KG1 (cell line): Measurements from ENCODE around the gene GRIN3B.
"Not testable (repeated sequence)": the region's sequence is repeated elsewhere in the genome, so short reads cannot be mapped to it uniquely, and the experiment has no call there.

Experiments used
- DNase-seq: peaks from one replicate; lab custom pipeline; 2025; lab: John Stamatoyannopoulos, UW

Gene GRIN3B, protein sequence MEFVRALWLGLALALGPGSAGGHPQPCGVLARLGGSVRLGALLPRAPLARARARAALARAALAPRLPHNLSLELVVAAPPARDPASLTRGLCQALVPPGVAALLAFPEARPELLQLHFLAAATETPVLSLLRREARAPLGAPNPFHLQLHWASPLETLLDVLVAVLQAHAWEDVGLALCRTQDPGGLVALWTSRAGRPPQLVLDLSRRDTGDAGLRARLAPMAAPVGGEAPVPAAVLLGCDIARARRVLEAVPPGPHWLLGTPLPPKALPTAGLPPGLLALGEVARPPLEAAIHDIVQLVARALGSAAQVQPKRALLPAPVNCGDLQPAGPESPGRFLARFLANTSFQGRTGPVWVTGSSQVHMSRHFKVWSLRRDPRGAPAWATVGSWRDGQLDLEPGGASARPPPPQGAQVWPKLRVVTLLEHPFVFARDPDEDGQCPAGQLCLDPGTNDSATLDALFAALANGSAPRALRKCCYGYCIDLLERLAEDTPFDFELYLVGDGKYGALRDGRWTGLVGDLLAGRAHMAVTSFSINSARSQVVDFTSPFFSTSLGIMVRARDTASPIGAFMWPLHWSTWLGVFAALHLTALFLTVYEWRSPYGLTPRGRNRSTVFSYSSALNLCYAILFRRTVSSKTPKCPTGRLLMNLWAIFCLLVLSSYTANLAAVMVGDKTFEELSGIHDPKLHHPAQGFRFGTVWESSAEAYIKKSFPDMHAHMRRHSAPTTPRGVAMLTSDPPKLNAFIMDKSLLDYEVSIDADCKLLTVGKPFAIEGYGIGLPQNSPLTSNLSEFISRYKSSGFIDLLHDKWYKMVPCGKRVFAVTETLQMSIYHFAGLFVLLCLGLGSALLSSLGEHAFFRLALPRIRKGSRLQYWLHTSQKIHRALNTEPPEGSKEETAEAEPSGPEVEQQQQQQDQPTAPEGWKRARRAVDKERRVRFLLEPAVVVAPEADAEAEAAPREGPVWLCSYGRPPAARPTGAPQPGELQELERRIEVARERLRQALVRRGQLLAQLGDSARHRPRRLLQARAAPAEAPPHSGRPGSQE

DNA sequence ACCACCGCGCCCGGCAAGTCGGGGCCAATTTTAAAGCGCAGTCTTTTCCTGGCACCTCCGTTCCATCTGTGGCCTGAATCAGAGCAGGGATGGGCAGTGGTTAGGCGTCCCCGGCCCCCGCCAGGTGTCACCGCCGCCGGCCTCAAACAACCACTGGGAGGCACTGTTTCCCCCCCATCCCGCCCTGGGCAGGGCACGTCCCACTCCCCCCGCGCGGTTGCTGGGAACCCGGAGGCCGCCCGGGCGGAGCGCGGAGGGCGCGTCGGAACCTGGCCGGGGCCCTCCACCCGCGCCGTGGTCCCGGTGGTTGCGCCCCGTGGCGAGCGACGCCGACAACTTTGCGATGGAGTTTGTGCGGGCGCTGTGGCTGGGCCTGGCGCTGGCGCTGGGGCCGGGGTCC, at the start of gene GRIN3B:
Gene GRIN3B (plus strand): TSS at position 325 of the 400 bp plus-strand sequence. CDS start 19 bp downstream, at position 344.
- peak; percentile 15 for DNase-seq

DNA sequence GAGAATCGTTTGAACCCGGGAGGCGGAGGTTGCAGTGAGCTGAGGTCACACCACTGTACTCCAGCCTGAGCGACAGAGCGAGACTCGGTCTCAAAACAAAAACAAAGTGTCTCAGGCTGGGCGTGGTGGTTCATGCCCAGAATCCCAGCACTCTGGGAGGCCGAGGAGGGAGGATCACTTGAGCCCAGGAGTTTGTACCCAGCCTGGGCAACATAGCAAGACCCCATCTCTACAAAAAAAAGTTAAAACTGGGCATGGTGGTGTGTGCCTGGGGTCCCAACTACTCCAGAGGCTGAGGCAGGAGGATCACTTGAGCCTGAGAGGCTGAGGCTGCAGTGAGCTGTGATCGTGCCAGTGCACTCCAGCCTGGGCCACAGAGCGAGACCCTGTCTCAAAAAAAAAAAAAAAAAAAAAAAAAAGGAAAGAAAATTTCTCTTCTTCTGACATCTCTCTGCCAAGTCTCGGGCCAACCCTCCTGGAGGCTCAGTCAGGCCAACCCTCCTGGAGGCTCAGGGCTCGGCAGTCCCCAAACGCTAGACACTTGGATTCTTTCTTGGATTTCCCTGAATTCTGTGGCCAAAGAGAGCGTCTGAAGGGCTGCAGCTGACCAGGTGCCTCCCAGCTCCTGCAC, 48.1 kb upstream of the GRIN3B start:
- DNase-seq, result no peak

DNA sequence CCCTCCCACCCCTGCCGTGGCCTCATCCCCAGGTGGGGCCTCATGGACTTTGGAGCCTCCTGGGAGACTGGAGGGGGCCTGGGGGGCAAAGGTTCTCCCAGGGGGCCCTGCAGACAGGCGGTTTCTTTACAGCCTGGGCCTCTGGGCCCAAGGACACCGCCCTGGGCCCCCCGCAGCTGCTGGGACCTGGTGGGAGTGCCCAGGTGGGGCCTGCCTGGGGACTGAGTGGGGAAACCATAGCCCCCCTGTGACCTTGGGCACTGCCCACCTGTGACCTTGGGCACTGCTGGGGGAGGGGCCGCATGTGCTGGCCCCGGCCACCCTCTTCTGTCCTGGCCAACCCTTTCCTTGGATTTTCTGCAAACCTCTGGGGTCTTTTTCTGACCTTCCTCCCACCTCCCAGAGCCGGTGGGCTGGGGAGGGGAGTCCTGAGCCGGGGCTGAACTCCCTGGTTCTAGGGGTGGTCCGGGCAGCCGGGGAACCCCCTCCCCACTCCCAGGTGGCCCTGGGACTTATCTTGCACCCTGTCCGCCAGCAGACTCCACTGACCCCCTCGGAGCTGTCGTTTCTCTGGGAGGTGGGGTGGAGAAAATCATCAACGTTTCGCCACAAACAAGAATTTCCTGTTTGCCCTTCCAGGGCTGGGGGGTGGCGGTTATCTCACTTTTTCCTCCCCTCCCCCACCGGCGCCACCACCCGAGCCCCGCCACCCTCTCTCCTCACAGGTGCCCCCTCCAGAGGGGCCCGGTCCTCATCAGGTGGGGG, 47.4 kb upstream of the GRIN3B start:
- DNase-seq, result no peak

DNA sequence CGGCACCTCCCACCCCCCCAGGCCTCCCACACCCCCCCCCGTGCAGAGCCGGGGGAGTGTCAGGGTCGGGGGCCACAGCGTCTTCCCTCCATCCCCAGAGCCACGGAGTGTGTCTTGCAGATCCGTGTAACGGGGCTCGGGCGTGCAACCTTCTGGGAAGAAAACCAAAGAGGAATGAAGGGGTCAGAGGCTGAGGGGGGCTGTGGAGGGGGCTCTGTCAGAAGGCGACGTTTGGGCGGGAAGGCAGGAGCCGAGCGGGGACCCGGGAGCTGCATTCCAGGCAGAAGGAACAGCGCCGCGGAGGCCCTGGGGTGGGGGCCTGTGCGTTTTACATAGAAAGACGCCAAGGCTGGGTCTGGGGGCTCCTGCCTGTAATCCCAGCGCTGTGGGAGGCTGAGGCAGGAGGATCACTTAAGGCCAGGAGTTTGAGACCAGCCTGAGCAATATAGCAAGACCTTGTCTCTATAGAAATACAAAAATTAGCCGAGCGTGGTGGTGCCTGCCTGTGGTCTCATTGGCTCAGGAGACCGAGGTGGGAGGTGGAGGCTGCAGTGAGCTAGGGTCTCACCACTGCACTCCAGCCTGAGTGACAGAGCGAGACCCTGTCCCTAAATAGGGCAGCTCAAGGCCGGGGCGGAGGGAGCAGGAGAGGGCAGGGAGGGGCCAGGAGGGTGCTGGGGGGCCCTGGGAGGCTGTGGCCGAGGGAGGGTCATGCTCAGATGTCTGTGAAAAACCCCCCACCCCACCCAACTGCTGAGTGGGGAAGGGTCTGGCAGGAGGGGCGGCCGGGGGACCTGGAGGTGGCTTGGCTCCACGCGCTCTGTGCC, 46.6 kb upstream of the GRIN3B start:
- DNase-seq, result no peak

DNA sequence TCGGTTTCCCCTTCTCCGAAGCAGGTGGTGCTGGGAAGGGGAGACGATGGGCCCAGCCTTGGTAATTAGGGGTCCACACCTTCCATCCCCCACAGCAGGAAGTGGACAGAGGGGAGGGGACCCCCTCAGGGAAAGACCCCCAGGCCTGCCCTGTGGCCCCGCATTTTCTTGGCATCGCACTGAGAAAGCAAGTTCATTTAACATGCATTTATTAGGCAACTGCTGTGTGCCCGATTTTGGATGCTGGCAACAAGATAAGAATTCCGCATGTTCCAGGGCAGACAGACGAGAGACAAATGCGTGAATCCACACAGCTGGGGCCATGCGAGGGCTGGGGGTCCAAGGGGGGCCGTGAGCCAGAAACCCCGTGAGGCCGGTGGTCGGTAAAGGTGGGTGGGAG, 45.9 kb upstream of the GRIN3B start:
- DNase-seq, result no peak

DNA sequence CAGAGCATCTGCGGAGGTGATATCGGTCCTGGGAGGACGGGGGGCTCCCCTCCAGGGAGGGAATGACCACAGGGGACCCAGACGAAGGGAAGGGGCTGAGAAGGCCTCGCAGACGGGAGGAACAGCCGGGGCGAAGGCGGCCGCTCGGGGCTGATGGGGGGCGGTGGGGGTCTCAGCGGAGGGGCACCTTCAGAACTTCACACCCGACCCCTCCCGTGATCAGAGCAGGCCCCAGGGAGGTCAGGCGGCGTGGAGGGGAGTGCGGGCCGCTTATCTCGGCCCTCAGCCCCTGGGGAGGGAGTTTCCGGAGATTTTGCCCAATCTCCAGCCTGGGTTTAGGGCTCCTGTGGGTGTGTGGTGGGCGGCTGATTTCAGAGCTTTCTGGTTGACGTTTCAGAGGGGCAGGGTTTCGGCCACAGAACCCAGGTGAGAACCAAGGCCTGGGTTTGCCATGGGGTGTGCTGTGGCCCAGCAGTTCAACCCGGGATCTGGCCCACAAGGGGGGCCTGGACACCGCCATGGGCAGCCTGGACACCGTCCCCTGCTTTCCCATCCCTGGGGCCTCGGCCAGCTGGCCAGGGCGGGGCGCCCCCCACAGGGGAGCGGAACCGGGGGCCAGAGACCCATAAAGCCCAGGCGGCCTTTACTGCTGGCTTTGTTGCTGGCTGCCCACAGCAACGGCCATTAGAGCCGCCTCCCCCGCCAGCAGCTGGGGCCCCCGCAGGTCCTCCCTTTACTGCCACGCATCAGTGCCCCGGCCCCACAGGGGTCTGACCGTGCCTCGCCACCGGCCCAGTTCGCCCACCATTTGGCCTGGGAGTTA, 45.3 kb upstream of the GRIN3B start:
- DNase-seq, result no peak

DNA sequence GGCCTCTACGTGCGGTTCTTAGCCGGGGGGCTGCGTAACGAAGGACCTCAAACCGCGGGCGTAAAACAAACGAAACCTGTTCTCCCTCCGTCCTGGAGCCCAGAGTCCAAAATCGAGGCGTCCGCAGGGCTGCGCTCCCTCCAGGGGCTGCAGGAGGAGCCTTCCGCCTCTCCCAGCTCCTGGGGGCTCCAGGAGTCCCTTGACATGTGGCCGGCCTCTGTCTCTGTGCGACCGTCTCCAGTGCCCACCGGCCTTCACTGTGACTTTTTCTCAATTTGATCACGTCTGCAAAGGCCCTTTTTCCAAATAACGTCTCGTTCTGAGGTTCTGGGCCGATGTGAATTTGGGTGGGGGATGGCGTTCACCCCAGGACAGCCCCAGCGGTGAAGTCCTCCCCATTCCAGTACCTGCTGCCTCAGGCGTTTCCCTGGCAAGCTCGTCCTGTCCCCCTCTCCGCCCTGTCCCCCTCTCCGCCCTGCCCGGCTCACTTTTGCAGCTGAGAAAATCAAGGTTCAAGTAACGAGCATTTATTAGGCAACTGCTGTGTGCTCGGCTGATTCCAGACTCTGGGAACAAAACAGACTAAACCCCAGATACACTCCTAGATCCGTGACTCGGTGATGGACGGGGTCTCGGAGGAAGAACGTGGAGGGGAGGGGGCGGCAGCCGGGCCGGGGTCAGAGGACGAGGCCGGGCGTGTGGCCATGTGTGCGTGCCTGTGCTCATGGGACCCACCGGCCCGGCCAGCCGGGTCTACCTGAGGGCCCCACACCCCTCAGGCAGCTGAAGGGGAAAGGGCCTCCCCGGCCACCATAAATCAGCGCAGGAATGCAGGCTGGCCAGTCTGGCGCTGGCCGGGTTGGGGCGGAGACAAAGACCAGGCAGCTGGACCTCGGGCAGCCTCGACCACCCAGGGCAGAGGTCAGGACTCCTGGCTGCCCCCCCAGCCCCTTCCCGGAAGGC, 44.1 kb upstream of the GRIN3B start:
- DNase-seq, result no peak

DNA sequence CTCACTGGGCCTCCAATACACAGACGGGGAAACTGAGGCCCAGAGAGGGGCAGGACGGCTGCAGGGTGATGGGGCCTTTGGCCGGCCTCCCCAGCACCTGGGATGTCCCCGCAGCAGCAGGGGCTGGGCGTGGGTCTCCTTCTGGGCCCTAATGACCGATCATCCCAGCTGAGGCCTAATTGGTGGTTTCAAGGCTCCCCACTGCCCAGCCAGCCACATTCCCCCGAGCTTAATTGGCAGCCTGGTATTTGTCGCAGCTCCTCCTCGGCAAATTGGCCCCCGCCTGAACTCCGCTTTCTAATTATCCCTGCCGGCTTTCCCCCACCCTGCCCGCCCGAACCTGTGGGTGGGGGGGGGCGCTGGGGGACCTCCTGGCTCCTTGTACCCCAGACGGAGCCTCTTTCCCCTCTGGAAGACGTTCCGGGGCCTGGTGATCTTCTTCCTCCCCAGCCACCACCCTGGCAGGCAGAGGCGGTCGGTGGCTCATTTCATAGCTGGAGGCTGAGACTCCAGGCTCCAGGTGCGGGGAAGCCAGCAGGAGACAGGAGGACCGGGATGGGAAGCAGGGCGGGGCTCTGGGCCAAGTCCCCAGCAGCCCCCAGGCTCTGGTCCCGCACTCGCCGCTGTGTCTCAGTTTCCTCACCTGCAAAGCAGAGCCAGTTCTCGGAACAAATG, 43.3 kb upstream of the GRIN3B start:
- DNase-seq, result no peak

DNA sequence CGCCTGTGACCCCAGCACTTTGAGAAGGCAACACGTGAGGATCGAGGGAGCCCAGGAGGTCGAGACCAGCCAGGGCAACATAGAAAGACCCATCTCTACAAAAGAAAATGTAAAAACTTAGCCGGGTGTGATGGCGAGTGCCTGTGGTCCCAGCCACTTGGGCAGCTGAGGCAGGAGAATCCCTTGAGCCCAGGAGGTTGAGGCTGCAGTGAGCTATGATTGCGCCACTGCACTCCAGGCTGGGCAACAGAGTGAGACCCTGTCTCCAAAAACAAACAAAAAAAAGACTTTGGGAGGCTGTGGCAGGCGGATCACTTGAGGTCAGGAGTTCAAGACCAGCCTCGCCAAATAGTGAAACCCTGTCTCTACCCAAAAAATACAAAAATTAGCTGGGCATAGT, 42.6 kb upstream of the GRIN3B start:
- not testable (repeated sequence) for DNase-seq

DNA sequence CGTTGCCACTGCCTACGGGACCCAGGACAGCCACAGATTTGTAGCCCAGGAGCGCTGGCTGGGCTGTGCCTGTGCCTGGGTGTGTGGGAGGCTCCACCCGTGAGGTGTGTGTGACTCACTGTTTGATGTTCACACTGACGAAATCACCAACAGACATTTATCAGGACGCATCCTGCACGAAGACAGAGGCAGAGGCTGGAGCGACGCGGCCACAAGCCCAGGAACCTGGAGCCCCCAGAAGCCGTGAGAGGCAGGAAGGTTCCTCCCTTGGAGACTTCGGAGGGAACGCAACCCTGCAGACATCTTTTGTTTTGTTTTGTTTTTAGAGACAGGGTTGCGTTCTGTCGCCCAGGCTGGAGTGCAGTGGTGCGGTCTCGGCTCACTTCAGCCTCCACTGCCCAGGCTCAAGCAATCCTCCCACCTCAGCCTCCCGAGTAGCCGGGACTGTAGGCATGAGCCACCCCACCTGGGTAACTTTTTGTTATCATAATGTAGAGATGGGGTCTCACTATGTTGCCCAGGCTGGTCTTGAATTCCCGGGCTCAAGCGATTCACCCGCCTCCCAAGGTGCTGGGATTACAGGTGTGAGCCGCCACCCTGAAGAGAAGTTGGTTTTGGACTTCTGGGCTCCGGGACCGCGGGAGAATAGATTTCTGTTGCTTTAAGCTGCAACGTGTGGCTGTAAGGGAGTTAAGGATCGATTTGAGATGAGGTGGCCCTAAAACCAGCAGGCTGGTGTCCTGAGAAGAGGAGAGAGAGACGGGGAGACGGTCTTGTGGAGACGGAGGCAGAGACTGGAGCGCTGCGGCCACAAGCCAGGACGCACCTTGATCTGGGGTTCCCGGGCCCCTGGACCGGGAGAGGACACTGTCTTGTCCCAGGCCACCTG, 41.0 kb upstream of the GRIN3B start:
- no peak for DNase-seq

DNA sequence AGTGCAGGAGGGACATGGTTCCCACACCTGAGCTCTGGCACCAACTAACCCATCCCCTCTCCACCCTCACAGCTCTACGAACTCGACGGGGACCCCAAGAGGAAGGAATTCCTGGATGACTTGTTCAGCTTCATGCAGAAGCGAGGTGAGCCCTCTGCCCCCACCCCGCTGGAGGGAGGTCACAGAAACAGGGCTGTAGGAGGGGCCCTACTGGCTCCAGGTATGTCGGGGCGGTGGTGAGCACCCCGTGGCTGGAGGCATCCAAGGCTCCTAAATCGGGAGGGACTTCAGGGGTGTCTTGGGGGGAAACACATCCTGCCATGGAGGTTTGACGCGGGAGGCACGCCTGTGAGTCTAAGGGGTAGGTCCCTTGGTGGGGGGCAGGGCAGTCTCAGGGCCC, 40.2 kb upstream of the GRIN3B start:
- no peak for DNase-seq

DNA sequence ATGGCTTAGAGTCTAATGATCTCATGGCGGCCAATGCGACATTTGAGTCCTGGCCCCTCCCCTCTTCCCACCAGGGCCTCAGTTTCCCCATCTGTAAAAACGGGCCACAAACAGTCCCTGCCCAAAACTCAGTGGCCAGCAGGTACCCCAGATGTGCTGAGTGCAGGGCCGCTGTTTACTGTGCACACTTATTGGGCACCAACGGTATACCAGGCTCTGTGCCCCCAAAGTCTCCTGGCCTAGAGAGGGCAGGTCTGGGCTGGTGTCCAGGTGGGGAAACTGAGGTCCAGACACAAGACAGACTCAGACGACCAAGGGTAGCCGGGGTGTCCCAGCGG, 39.6 kb upstream of the GRIN3B start:
- no peak for DNase-seq

DNA sequence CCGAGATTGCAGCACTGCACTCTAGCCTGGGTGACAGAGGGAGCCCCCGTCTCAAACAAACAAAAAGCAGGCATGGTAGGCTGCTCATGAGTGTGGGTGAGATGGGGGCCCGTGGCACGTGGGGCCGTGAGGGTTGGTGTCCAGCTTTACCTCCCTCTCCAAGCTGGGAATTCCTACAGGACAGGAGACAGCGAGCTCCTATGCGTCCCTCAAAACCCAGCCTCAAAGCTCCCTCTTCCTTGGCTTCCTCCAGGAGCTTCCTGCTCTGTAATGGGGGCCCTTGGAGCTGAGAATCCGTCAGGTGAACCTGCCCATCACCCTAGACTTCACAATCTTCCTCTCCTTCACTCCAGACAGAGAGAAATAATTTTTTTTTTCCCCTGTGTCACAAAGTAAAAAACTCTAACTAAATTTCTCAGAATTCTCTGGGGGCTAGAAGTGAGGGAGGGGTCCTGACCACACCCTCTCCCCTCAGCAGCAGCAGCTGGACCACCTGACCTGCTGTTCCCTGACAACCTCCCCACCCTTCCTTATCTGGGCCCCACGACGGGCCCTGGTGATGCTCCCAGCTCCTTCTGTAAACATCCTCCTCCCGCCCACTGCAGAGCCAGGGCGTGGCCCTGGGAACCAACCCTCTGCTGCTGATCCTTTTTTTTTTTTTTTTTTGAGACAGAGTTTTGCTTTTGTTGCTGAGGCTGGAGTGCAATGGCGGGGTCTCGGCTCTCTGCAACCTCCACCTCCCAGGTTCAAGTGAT, 38.2 kb upstream of the GRIN3B start:
- DNase-seq, result no peak

DNA sequence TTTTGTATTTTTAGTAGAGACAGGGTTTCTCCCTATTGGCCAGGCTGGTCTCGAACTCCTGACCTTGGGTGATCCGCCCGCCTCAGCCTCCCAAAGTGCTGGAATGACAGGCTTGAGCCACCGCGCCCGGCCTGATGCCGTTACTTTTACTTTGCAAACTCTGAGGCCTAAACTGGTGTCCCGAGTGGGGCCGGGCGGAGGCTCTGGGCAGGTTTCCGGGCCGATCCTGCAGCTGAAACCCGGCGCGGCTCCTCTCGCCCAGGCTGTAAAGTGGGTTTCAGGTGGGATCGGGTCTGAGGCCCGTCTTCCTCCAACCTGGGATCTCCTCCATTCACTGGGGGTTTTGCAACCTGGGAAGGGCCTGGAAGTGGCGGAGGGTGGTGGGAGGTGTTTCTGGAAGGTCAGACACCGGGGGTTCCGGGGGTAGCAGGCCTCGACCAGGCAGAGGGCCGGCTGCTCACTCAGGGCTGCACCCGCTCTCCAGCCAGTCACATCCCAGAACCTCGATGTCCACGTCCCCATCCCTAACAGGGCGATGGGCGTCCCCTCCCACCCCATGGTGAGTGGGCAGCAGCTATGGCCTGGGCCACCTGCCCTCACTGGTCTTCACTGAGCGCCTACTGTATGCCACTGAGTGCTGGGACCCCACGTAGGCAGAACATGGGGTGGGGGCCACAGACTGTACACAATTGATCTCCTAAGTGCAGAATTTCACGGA, 37.4 kb upstream of the GRIN3B start:
- DNase-seq, result no peak

DNA sequence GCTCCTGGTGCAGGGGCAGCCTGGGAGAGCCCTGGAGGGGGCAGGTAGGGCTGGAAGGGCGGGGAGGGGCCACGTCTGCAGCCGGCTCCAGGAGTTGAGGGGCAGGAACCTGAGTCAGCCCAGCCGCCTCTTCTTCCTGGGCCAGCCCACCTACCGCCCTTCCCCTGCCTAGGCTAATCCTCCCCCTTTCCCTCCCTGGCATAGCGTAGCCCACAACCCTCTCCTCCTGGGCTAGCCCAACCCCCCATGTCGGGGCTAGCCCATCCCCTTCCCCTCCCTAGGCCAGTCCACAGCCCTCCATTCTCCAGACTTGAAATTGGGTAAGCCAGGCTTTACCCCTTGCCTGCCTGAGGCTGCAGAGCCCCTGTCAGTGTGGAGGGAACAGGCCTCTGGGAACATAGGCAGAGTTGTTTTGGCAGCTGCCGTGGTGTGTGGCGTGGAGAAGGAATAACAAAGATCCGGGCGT, 36.7 kb upstream of the GRIN3B start:
- no peak for DNase-seq

DNA sequence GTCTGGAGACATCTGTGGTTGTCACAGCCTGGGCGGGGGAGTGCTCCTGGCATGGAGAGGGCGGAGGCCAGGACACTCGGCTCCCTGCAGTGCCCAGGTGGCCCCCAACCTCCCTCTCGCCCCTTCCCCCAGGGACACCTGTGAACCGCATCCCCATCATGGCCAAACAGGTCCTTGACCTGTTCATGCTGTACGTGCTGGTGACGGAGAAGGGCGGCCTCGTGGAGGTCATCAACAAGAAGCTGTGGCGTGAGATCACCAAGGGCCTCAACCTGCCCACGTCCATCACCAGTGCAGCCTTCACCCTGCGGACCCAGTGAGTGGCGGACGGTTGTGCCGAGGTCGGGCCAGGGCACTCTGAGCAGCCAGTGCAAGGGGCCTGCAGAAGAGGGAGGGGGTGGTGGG, 36.1 kb upstream of the GRIN3B start:
- DNase-seq, result no peak
